IMR-90 (cell line): ENCODE results near the gene CELA2A. TPM values are rescaled to one million over a fixed set of nuclear protein-coding genes. Genes with fewer than 3 reads are reported as not detected.
"Not testable (repeated sequence)": the region's sequence is repeated elsewhere in the genome, so short reads cannot be mapped to it uniquely, and the experiment has no call there.

Experiments
- ATAC-seq: fragments of 200-7000 bp; cut with Tn5 transposase; 2 replicates; pipeline ENCODE4 v1.9.1; 2020; ENCODE audit warnings: low read depth, mild to moderate bottlenecking, moderate library complexity
- BruUV-seq: library from RNA; stranded (reverse); fragments of 400-500 nt; replicated peaks from 2 replicates; lab custom pipeline; 2021; lab: Mats Ljungman, UMichigan
- CTCF ChIA-PET: fragments of 300-600 bp; formaldehyde crosslinking; extraction: SDS; loops from one replicate; lab custom pipeline; 2021; ENCODE audit warnings: antibody characterized with exemption; lab: Yijun Ruan, JAX
- POLR2A ChIA-PET: fragments of 300-600 bp; sonication (Branson Sonifier 250); formaldehyde crosslinking; loops from one replicate; lab custom pipeline; 2022; ENCODE audit warnings: antibody characterized with exemption; ENCODE audit not compliant: unreplicated experiment; lab: Charles Lee
- DNase-seq: peaks from one replicate; pipeline ENCODE4 v3.0.0; 2013
- H2AFZ ChIP-seq: replicated peaks from 2 replicates; pipeline ENCODE3; 2013; ENCODE audit warnings: low read length, mild to moderate bottlenecking; ENCODE audit not compliant: poor library complexity
- H2AK5ac ChIP-seq: 2 replicates; pipeline ENCODE4 v1.6.1; 2013; ENCODE audit warnings: low read depth, low read length, inconsistent platforms
- H2AK9ac ChIP-seq: replicated peaks from 2 replicates; pipeline ENCODE3; 2013; ENCODE audit warnings: mild to moderate bottlenecking, low read depth, low read length, moderate library complexity; ENCODE audit not compliant: poor library complexity
- H2BK120ac ChIP-seq: 2 replicates; pipeline ENCODE4 v1.6.1; 2013; ENCODE audit warnings: low read depth, low read length, inconsistent platforms
- H2BK15ac ChIP-seq: 3 replicates; pipeline ENCODE4 v1.6.1; 2013; ENCODE audit warnings: low read depth, low read length, inconsistent platforms
- H2BK20ac ChIP-seq: 2 replicates; pipeline ENCODE4 v1.6.1; 2013; ENCODE audit warnings: low read depth, mild to moderate bottlenecking, inconsistent platforms, low read length, moderate library complexity
- H2BK5ac ChIP-seq: 2 replicates; pipeline ENCODE4 v1.6.1; 2013; ENCODE audit warnings: mild to moderate bottlenecking, low read depth, low read length, inconsistent platforms; ENCODE audit not compliant: poor library complexity, severe bottlenecking
- H3K14ac ChIP-seq: replicated peaks from 2 replicates; pipeline ENCODE4 v1.6.1; 2013; ENCODE audit warnings: low read depth, low read length, inconsistent platforms
- H3K18ac ChIP-seq: 2 replicates; pipeline ENCODE4 v1.6.1; 2013; ENCODE audit warnings: low read depth, low read length, control low read depth
- H3K23ac ChIP-seq: 2 replicates; pipeline ENCODE4 v1.6.1; 2013; ENCODE audit warnings: low read depth, low read length, inconsistent platforms
- H3K27ac ChIP-seq: 2 replicates; pipeline ENCODE4 v1.5.1; 2013; ENCODE audit warnings: mild to moderate bottlenecking, control low read depth, low read length; ENCODE audit not compliant: insufficient read depth
- H3K27me3 ChIP-seq: 2 replicates; pipeline ENCODE4 v1.6.1; 2013; ENCODE audit warnings: low read length; ENCODE audit not compliant: control insufficient read depth, insufficient read depth
- H3K36me3 ChIP-seq: 2 replicates; pipeline ENCODE4 v1.6.1; 2013; ENCODE audit warnings: low read length, mixed read lengths; ENCODE audit not compliant: control insufficient read depth, insufficient read depth
- H3K4ac ChIP-seq: 2 replicates; pipeline ENCODE4 v1.6.1; 2013; ENCODE audit warnings: low read depth, low read length, inconsistent platforms
- H3K4me1 ChIP-seq: 2 replicates; pipeline ENCODE4 v1.6.1; 2013; ENCODE audit warnings: low read length, mixed read lengths; ENCODE audit not compliant: control insufficient read depth, insufficient read depth
- H3K4me2 ChIP-seq: 2 replicates; pipeline ENCODE4 v1.6.1; 2013; ENCODE audit warnings: low read depth, mild to moderate bottlenecking, control low read depth, low read length, moderate library complexity
- H3K4me3 ChIP-seq: 2 replicates; pipeline ENCODE4 v1.5.1; 2013; ENCODE audit warnings: low read depth, mild to moderate bottlenecking, control low read depth, low read length, moderate library complexity; ENCODE audit not compliant: insufficient read depth
- H3K56ac ChIP-seq: 2 replicates; pipeline ENCODE4 v1.6.1; 2013; ENCODE audit warnings: low read length, inconsistent platforms; ENCODE audit not compliant: insufficient read depth; ENCODE audit errors: extremely low read depth
- H3K79me1 ChIP-seq, 2 experiments: 2 replicates each; pipeline ENCODE4 v1.6.1; 2013; ENCODE audit warnings: low read length in 2 of 2, inconsistent platforms in 1 of 2, low read depth in 1 of 2
- H3K9ac ChIP-seq: 2 replicates; pipeline ENCODE4 v1.6.1; 2013; ENCODE audit warnings: low read depth, low read length, control low read depth
- H3K9me1 ChIP-seq: 2 replicates; pipeline ENCODE4 v1.6.1; 2013; ENCODE audit warnings: low read length, inconsistent platforms; ENCODE audit not compliant: insufficient read depth
- H3K9me3 ChIP-seq: 2 replicates; pipeline ENCODE4 v1.6.1; 2013; ENCODE audit warnings: low read length; ENCODE audit not compliant: control insufficient read depth, insufficient read depth
- H4K20me1 ChIP-seq: 2 replicates; pipeline ENCODE4 v1.6.1; 2013; ENCODE audit warnings: low read length, inconsistent platforms; ENCODE audit not compliant: insufficient read depth
- H4K5ac ChIP-seq: 2 replicates; pipeline ENCODE4 v1.6.1; 2013; ENCODE audit warnings: mild to moderate bottlenecking, low read depth, low read length, control low read depth
- H4K8ac ChIP-seq, 2 experiments: 2 replicates each; pipeline ENCODE4 v1.6.1; 2013; ENCODE audit warnings: low read depth in 2 of 2, low read length in 2 of 2, control low read depth in 1 of 2, inconsistent platforms in 1 of 2
- H4K91ac ChIP-seq: 2 replicates; pipeline ENCODE4 v1.6.1; 2013; ENCODE audit warnings: low read depth, low read length, inconsistent platforms; ENCODE audit not compliant: insufficient read depth
- CEBPB ChIP-seq: IDR thresholded peaks from 2 replicates; pipeline ENCODE4 v1.6.1; 2012; ENCODE audit warnings: low read depth, low read length, improper control_type of control experiment
- WGBS, 2 experiments: methylation state at CpG; one replicate each; pipeline versions ENCODE4 v1.1.5 to v1.1.7; 2013; ENCODE audit warnings: missing lambda C conversion rate in 2 of 2; ENCODE audit not compliant: insufficient read length in 1 of 2; ENCODE audit errors: extremely low coverage in 2 of 2; 5-methylcytosine and 5-hydroxymethylcytosine counted together
- dilution Hi-C: fragments of 300-500 bp; cut with HindIII; formaldehyde crosslinking; loops from one replicate; pipeline ENCODE4 v1.14.3; 2018; ENCODE audit warnings: low sequenced_read_pairs; ENCODE audit not compliant: unreplicated experiment
- in situ Hi-C: fragments of 300-500 bp; cut with MboI; formaldehyde crosslinking; loops from 3 replicates; pipeline ENCODE4 v1.14.3; 2019; ENCODE audit warnings: low sequenced_read_pairs, inconsistent platforms, mixed read lengths
- intact Hi-C: fragments of 100-400 bp; cut with micrococcal nuclease; formaldehyde crosslinking; loops from 2 replicates; pipeline ENCODE4 v1.10.0; 2022
- polyA plus RNA-seq, 3 experiments: library from polyadenylated mRNA; depleted of rRNA; stranded (reverse); fragments of >200 nt; gene quantifications; 2 replicates each; pipeline ENCODE4 v1.2.3, GENCODE V29; 2012; ENCODE audit warnings: low replicate concordance in 1 of 3
- total RNA-seq: library from RNA; depleted of rRNA; stranded (reverse); fragments of >200 nt; gene quantifications from 2 replicates; pipeline ENCODE4 v1.2.3, GENCODE V29; 2012

The CELA2A gene
- total and polyA plus RNA-seq, 2 of the 4 experiments (the other 2 are of a cell fraction) = not detected

DNA sequence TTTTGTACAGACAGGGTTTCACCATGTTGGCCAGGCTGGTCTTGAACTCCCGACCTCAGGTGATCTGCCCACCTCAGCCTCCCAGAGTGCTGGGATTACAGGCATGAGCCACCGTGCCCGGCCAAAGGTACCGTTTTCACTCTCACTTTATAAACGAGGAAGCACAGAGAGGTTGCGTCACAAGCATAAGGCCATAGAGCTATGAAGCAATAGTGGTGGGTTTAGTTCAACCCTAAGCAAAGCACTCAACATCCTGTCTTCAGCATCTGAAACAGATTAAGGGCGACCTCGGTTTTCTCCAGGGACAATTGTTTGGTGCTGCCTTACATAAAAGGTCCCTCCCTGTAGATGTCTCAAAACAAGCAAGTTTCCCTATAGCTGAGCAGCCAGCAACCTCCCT is 21.8 kb upstream of the CELA2A start:
- H4K20me1 ChIP-seq, H3K14ac ChIP-seq, POLR2A ChIA-PET, H2BK20ac ChIP-seq, H3K4ac ChIP-seq, H4K8ac ChIP-seq, H2BK120ac ChIP-seq, dilution Hi-C loops, H3K9me1 ChIP-seq, H3K9ac ChIP-seq, H3K4me2 ChIP-seq, H3K36me3 ChIP-seq, H2AK9ac ChIP-seq, H3K23ac ChIP-seq, H3K79me1 ChIP-seq, H2BK5ac ChIP-seq, H3K4me3 ChIP-seq, CTCF ChIA-PET, H4K5ac ChIP-seq, H2BK15ac ChIP-seq, H3K9me3 ChIP-seq, H3K18ac ChIP-seq, H4K91ac ChIP-seq, in situ Hi-C loops, H3K56ac ChIP-seq, H3K27me3 ChIP-seq, H3K27ac ChIP-seq, intact Hi-C loops, BruUV-seq, H2AK5ac ChIP-seq, ATAC-seq: not testable (repeated sequence)
- peak; percentile 72 for DNase-seq
- Histone ChIP-seq H2AFZ (peak overlapping the region; percentile 13), H3K4me1 (peaks cover 15% of the 10 kb centered on the region)
- peak; percentile 95 for TF ChIP-seq CEBPB
- WGBS, 2 experiments = no CpG with 5 or more reads among the region's 8 CpGs
